ENCODE measurements around the gene PDK2. TPM values are rescaled to one million over a fixed set of nuclear protein-coding genes. Genes with fewer than 3 reads are reported as not detected.

The PDK2 gene
- total and polyA plus RNA-seq, 9 of the 15 experiments (the other 6 are each of a cell fraction or from before 2014, with no cell fraction given) = 0.03 to 2.5 (median 1.4) TPM

DNA sequence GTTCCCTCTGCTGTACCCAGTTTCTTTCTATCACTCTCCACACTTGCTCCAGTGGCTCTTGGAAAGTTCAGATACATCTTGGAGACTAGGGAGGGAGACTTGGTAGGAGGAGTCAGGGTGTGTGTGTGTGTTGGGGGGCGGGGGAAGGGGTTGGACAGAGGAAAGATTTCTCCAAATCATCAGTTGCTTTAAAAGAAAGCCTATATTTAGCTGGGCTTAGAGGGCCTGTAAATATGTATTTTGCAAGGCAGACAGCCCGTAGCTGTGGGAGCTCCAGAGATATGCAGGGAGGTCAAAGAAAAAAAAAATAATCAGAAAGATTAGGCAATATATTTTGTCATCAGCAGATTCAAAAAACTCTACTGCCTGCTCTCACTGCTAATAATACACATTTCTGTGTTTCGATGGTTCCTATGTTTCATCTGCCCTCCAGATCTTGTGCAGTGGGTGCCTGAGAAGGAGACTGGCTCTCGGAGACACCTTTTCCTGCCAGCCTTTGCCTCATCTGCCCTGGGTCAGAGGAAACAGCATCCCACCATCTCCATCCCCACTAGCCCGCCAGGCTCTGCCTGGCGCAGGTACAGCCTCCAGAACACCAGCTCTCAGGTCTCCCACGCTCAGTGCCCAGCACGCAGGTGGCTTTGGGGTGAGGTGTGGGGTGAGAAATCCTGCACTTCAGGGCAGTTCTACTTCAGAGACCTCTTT lies 60.1 kb downstream of the PDK2 start:
- no TSS peak for BruUV-seq (replicated peaks)
- Histone ChIP-seq H3K9me3 (replicated peaks; ENCODE audit: control insufficient read depth, insufficient read depth, low read depth, low read length) (no peaks in the 10 kb centered on the region), H3K79me2 (ENCODE audit: control insufficient read depth, insufficient read depth, low read length) (peaks cover 17% of the 10 kb centered on the region), H3K9me1 (ENCODE audit: control insufficient read depth, insufficient read depth, low read length) (peaks cover 5% of the 10 kb centered on the region), H3K4me1 (replicated peaks in 1 of 2; ENCODE audit: control insufficient read depth in 2 of 2, insufficient read depth in 2 of 2, low read length in 2 of 2) (peaks cover 38 to 54% of the 10 kb centered on the region in 2 experiments), H3K27me3 (ENCODE audit: control insufficient read depth in 2 of 2, insufficient read depth in 2 of 2, low read length in 2 of 2) (no peaks in the 10 kb centered on the region), H3K27ac (ENCODE audit: extremely low read depth, low read depth, low read length) (no peak overlapping the region), H4K20me1 (replicated peaks; ENCODE audit: control insufficient read depth, insufficient read depth, low read length) (no peaks in the 10 kb centered on the region), H3K4me2 (ENCODE audit: insufficient read depth, low read length) (no peak overlapping the region), H3K36me3 (ENCODE audit: control insufficient read depth, insufficient read depth, low read length) (no peaks in the 10 kb centered on the region), H3K9ac (ENCODE audit: insufficient read depth in 1 of 2, low read depth in 2 of 2, low read length in 2 of 2) (peak overlapping the region in 1 of 2 experiments; percentile 26; a peak in 1 of 4 replicates), H3K4me3 (no peak overlapping the region), H2AFZ (ENCODE audit: low read depth, low read length) (peak overlapping the region; percentile 58)
- FAIRE-seq (peak; percentile 76), ATAC-seq (peak; percentile 12; the same call in 1 of the 3 replicates), DNase-seq (ENCODE audit: extremely low read depth in 1 of 4, low spot score in 3 of 4) (peak in 1 of 4 experiments; percentile 76)
- ChIA-PET CTCF (ENCODE audit: low intra/inter-chr PET ratio) (no interaction called here), POLR2A (interaction anchor here (1.4 to 1.7 kb wide), 2 partner anchors 10 to 19 kb away, joined by 3 to 5 read pairs; no protein-coding TSS in a partner anchor)
- intact Hi-C loops (cut with micrococcal nuclease) (no loop called here), in situ Hi-C loops (cut with MboI) (no loop called here)
- WGBS (ENCODE audit: insufficient coverage, low coverage, missing lambda C conversion rate) = 56% methylated on average over 8 of the region's 8 CpGs
- TF ChIP-seq, protein P1, sequence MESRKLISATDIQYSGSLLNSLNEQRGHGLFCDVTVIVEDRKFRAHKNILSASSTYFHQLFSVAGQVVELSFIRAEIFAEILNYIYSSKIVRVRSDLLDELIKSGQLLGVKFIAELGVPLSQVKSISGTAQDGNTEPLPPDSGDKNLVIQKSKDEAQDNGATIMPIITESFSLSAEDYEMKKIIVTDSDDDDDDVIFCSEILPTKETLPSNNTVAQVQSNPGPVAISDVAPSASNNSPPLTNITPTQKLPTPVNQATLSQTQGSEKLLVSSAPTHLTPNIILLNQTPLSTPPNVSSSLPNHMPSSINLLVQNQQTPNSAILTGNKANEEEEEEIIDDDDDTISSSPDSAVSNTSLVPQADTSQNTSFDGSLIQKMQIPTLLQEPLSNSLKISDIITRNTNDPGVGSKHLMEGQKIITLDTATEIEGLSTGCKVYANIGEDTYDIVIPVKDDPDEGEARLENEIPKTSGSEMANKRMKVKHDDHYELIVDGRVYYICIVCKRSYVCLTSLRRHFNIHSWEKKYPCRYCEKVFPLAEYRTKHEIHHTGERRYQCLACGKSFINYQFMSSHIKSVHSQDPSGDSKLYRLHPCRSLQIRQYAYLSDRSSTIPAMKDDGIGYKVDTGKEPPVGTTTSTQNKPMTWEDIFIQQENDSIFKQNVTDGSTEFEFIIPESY (CRISPR knock-in tag; IDR thresholded peaks at IDR 0.05) = peak; percentile 85
- TF ChIP-seq MEIS2 (IDR thresholded peaks at IDR 0.05; ENCODE audit: partially characterized antibody) (no peak), CEBPB (tag; IDR thresholded peaks at IDR 0.05) (peak; percentile 47; the same call in 1 of the 2 replicates), HSF4 (CRISPR knock-in tag; IDR thresholded peaks at IDR 0.05; ENCODE audit: borderline replicate concordance) (no peak), PRPF4 (IDR thresholded peaks at IDR 0.05; ENCODE audit: insufficient read depth, low read depth, low read length, poor library complexity, severe bottlenecking) (no peak), SP1 (CRISPR knock-in tag; IDR thresholded peaks at IDR 0.05) (no peak)

Measured in K562 (cell line).